T-helper 1 cell treated with Interleukin-12 subunit alpha and Interleukin-12 subunit beta and Interleukin-4 antibody, amounts not matched to agents 30 μg/mL and 1 μg/mL, for 36 hours (primary cell): ENCODE data around the gene TLR3.
A peak's percentile ranks its signal among the peaks of the same experiment; 100 is the strongest.

Experiments used
- H3K27ac Mint-ChIP-seq: one replicate; pipeline ENCODE4 v1.8.0; 2021; ENCODE audit warnings: mild to moderate bottlenecking, mixed read lengths
- H3K27me3 Mint-ChIP-seq: one replicate; pipeline ENCODE4 v1.8.0; 2021; ENCODE audit warnings: low read depth, mixed read lengths
- H3K36me3 Mint-ChIP-seq: one replicate; pipeline ENCODE4 v1.8.0; 2021; ENCODE audit warnings: low read depth, mixed read lengths
- H3K4me1 Mint-ChIP-seq: one replicate; pipeline ENCODE4 v1.8.0; 2021; ENCODE audit warnings: low read depth, mixed read lengths
- H3K4me3 Mint-ChIP-seq: one replicate; pipeline ENCODE4 v1.8.0; 2021; ENCODE audit warnings: mild to moderate bottlenecking, moderate library complexity, mixed read lengths
- H3K9me3 Mint-ChIP-seq: one replicate; pipeline ENCODE4 v1.8.0; 2021; ENCODE audit warnings: mixed read lengths

TLR3 gene

GRCh38 chr4:186072516-186072915 is 3.6 kb downstream of the TLR3 start:
- H3K36me3 Mint-ChIP-seq = no peaks in the 10 kb centered on the region
- no peak overlapping the region for H3K27ac Mint-ChIP-seq
- no peaks in the 10 kb centered on the region for H3K9me3 Mint-ChIP-seq
- no peak overlapping the region for H3K4me3 Mint-ChIP-seq
- peaks cover 19% of the 10 kb centered on the region for H3K27me3 Mint-ChIP-seq
- peaks cover 11% of the 10 kb centered on the region for H3K4me1 Mint-ChIP-seq

GRCh38 chr4:186074189-186074588 is 5.2 kb downstream of the TLR3 start:
- Mint-ChIP-seq H3K4me1 (peaks cover 4% of the 10 kb centered on the region), H3K36me3 (no peaks in the 10 kb centered on the region), H3K27ac (no peak overlapping the region), H3K4me3 (no peak overlapping the region), H3K27me3 (peaks cover 21% of the 10 kb centered on the region), H3K9me3 (no peaks in the 10 kb centered on the region)

GRCh38 chr4:186078981-186079638 is 10.2 kb downstream of the TLR3 start:
- Mint-ChIP-seq H3K4me1 (no peaks in the 10 kb centered on the region), H3K4me3 (no peak overlapping the region), H3K27me3 (peaks cover 25% of the 10 kb centered on the region), H3K9me3 (no peaks in the 10 kb centered on the region), H3K27ac (no peak overlapping the region), H3K36me3 (no peaks in the 10 kb centered on the region)

- Mint-ChIP-seq H3K9me3 (no peaks in the 10 kb centered on the region), H3K27me3 (peaks cover 25% of the 10 kb centered on the region), H3K4me3 (no peak overlapping the region), H3K36me3 (no peaks in the 10 kb centered on the region), H3K4me1 (no peaks in the 10 kb centered on the region), H3K27ac (no peak overlapping the region)
These were observed 10.7 kb downstream of the TLR3 start for GRCh38 chr4:186079694-186080093.

- no peaks in the 10 kb centered on the region for H3K4me1 Mint-ChIP-seq
- H3K27me3 Mint-ChIP-seq = peaks cover 25% of the 10 kb centered on the region
- no peak overlapping the region for H3K27ac Mint-ChIP-seq
- H3K4me3 Mint-ChIP-seq = no peak overlapping the region
- H3K9me3 Mint-ChIP-seq = no peaks in the 10 kb centered on the region
- H3K36me3 Mint-ChIP-seq = no peaks in the 10 kb centered on the region
These were observed 12.3 kb downstream of the TLR3 start for GRCh38 chr4:186081202-186081807.

- no peak overlapping the region for H3K4me3 Mint-ChIP-seq
- H3K27me3 Mint-ChIP-seq = peaks cover 19% of the 10 kb centered on the region
- no peaks in the 10 kb centered on the region for H3K36me3 Mint-ChIP-seq
- no peaks in the 10 kb centered on the region for H3K9me3 Mint-ChIP-seq
- H3K27ac Mint-ChIP-seq = no peak overlapping the region
- no peaks in the 10 kb centered on the region for H3K4me1 Mint-ChIP-seq
These were observed 13.3 kb downstream of the TLR3 start for GRCh38 chr4:186082221-186082620.

DNA sequence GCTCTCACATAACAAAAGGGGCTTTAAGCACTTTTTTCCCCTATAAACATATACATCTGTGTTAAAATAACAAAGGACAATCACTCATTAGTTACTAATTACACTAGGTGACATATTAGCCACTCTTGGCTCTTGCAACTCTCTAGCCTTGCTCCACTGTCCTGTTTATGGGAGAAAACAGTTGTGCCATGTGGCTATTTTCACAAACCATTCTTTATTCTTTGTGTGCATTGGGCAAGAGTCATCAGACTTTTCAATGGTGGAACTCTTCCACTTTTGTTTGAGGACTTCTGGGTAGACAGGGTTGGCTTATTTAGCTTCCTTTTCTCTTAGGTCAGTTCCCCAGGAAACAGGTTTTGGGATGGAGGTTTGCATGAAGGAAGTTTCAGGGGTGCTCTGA is 19.6 kb downstream of the TLR3 start:
- no peaks in the 10 kb centered on the region for H3K4me1 Mint-ChIP-seq
- no peaks in the 10 kb centered on the region for H3K9me3 Mint-ChIP-seq
- H3K27me3 Mint-ChIP-seq = peaks cover 4% of the 10 kb centered on the region
- H3K36me3 Mint-ChIP-seq = no peaks in the 10 kb centered on the region
- H3K27ac Mint-ChIP-seq = no peak overlapping the region
- no peak overlapping the region for H3K4me3 Mint-ChIP-seq

GRCh38 chr4:186092296-186092695 is 23.3 kb downstream of the TLR3 start:
- no peaks in the 10 kb centered on the region for H3K4me1 Mint-ChIP-seq
- H3K27me3 Mint-ChIP-seq = peaks cover 4% of the 10 kb centered on the region
- no peak overlapping the region for H3K27ac Mint-ChIP-seq
- no peaks in the 10 kb centered on the region for H3K9me3 Mint-ChIP-seq
- no peaks in the 10 kb centered on the region for H3K36me3 Mint-ChIP-seq
- no peak overlapping the region for H3K4me3 Mint-ChIP-seq

DNA sequence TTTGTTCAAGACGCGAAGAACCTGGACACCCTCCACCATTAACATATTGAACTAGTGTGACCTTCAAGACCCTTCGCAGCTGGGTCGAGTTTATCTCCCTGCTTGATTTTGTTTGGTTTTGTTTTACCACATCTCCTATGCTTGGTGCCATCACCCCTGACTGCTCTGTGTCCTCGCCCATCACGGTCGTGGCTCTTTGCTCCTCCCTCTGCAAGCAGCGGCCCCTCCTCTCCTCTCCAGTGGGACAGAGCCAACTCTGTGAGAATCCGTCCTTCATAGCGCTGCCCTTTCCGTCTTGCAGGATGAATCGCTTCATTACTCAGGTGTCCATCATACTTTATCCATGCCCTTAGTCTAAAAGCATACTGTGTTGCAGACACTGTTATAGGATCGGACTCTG is 26.4 kb downstream of the TLR3 start:
- Mint-ChIP-seq H3K27ac (no peak overlapping the region), H3K4me3 (no peak overlapping the region), H3K9me3 (no peaks in the 10 kb centered on the region), H3K36me3 (no peaks in the 10 kb centered on the region), H3K4me1 (no peaks in the 10 kb centered on the region), H3K27me3 (no peaks in the 10 kb centered on the region)

GRCh38 chr4:186096681-186097165 is 27.8 kb downstream of the TLR3 start:
- H3K9me3 Mint-ChIP-seq = no peaks in the 10 kb centered on the region
- no peaks in the 10 kb centered on the region for H3K27me3 Mint-ChIP-seq
- H3K4me1 Mint-ChIP-seq = no peaks in the 10 kb centered on the region
- H3K36me3 Mint-ChIP-seq = no peaks in the 10 kb centered on the region
- no peak overlapping the region for H3K27ac Mint-ChIP-seq
- no peak overlapping the region for H3K4me3 Mint-ChIP-seq

DNA sequence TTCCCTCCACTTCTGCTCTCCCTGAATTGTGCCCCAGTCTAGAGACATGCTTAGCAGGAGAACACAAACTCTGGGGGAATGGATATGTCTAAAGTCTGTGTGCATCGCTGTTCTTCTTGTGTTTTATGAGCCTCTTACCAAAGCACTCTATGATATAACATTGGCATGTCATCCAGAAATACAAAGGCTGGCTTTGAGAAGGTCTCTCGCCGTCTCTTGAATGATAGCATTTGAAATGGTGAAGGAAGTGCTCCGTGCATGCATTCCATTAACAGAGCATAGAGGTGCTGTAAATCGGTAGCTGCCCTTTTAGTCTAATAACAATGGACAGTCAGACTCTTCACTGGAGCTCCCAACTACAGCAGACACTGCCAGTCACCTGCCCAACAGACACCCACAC is 28.4 kb downstream of the TLR3 start:
- no peaks in the 10 kb centered on the region for H3K4me1 Mint-ChIP-seq
- H3K27ac Mint-ChIP-seq = no peak overlapping the region
- no peak overlapping the region for H3K4me3 Mint-ChIP-seq
- H3K36me3 Mint-ChIP-seq = no peaks in the 10 kb centered on the region
- no peaks in the 10 kb centered on the region for H3K9me3 Mint-ChIP-seq
- peaks cover under 1% of the 10 kb centered on the region for H3K27me3 Mint-ChIP-seq

DNA sequence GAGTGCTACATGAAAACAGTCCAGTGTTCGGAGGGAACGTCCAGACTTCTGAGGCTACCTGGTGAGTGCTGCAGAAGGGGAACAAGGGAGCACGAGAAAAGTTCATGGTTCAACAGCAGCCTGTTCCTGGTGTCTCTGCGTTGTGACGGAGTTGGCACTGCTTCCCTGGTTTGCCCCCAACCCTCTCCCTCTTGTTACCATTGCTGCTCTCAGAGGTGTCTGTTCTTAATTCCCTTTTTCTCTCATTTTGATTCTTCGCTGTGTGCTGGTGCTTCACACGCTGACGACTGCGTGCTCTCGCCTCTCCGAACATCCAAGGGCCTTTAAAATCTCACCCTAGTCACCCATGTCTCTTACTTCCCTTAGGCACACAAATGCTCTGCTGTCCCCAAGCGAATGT is 34.0 kb downstream of the TLR3 start:
- Mint-ChIP-seq H3K36me3 (no peaks in the 10 kb centered on the region), H3K27me3 (peaks cover 47% of the 10 kb centered on the region), H3K9me3 (no peaks in the 10 kb centered on the region), H3K4me3 (no peak overlapping the region), H3K27ac (no peak overlapping the region), H3K4me1 (peaks cover 4% of the 10 kb centered on the region)

- Mint-ChIP-seq H3K4me3 (peak within 1 kb of the TSS; percentile 67), H3K36me3 (no peaks in the 10 kb centered on the region), H3K4me1 (peaks cover 4% of the 10 kb centered on the region), H3K27me3 (peaks cover 58% of the 10 kb centered on the region), H3K27ac (no peak within 1 kb of the TSS), H3K9me3 (no peaks in the 10 kb centered on the region)
These were observed 35.3 kb downstream of the TLR3 start, which contains the start of gene FAM149A for GRCh38 chr4:186104114-186104889. Gene FAM149A, plus strand, starts transcription at chr4:186104704.

DNA sequence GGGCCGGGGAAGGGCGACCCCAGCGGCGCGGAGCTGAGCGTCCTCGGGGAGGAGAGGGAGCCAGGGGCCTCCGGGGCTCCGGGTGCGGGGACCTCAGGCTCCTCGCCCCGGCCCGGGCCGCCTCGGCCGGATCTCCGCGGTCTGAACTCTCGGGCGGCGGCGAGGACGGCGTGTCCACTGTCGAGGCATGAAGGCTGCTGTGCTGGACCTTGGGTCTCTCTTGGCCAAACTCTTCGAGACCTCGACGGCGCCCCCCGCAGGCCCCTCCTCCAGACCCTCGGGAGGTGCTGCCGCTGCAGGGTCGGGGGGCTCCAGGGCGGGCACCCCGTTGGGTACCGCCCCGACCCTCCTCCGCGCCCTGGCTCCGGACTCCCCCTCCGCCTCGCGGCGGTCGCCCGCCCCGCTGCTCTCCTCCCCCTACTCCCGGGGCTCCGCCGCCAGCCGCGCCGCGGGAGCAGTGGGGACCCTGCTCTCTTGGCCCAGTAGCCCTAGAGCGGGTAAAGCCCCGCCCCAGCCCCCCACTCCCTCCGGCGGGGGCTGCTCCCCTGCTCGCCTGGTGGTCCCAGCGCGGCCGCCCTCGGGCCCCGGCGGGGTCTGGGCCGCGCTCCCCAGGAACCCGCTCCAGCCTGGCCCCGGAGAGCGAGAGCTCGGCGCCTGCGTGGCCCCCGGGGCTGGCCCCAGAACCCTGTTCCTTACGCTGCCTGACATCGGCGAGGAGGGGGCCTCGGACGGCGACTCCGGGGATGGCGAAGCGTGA is 36.1 kb downstream of the TLR3 start:
- Mint-ChIP-seq H3K27ac (no peak overlapping the region), H3K27me3 (peaks cover 58% of the 10 kb centered on the region), H3K9me3 (no peaks in the 10 kb centered on the region), H3K4me1 (peaks cover 4% of the 10 kb centered on the region), H3K4me3 (peak overlapping the region; percentile 67), H3K36me3 (no peaks in the 10 kb centered on the region)
